Measurements from ENCODE around the gene GNG8.

GRCh38 chr19:46587861-46588260, 48.1 kb downstream of the GNG8 start:
- no peak for TF ChIP-seq CTCF (IDR thresholded peaks at IDR 0.05)
- TF ChIP-seq EZH2 (IDR thresholded peaks at IDR 0.05; ENCODE audit: borderline replicate concordance, insufficient read depth, low read depth, low read length, poor library complexity, severe bottlenecking): no peak

All from B cell (primary cell).